Endothelial cell (in vitro differentiated cells): ENCODE results near the gene SPATS2. TPM values are rescaled to one million over a fixed set of nuclear protein-coding genes. Genes with fewer than 3 reads are reported as not detected.

Experiments used
- DNase-seq: peaks from one replicate; pipeline ENCODE4 v3.0.0; 2021; ENCODE audit warnings: low spot score
- H3K27ac Mint-ChIP-seq: one replicate; pipeline ENCODE4 v1.8.0; 2021; ENCODE audit warnings: mixed read lengths, inconsistent platforms; ENCODE audit not compliant: unreplicated experiment
- H3K27me3 Mint-ChIP-seq: one replicate; pipeline ENCODE4 v1.8.0; 2021; ENCODE audit warnings: mild to moderate bottlenecking, moderate library complexity, mixed read lengths, inconsistent platforms; ENCODE audit not compliant: unreplicated experiment
- H3K36me3 Mint-ChIP-seq: one replicate; pipeline ENCODE4 v1.8.0; 2021; ENCODE audit warnings: mild to moderate bottlenecking, low read depth, mixed read lengths, inconsistent platforms; ENCODE audit not compliant: unreplicated experiment
- H3K4me1 Mint-ChIP-seq: one replicate; pipeline ENCODE4 v1.8.0; 2021; ENCODE audit warnings: mild to moderate bottlenecking, mixed read lengths, inconsistent platforms; ENCODE audit not compliant: unreplicated experiment
- H3K4me3 Mint-ChIP-seq: one replicate; pipeline ENCODE4 v1.8.0; 2021; ENCODE audit warnings: mild to moderate bottlenecking, mixed read lengths, inconsistent platforms; ENCODE audit not compliant: unreplicated experiment
- H3K9me3 Mint-ChIP-seq: one replicate; pipeline ENCODE4 v1.8.0; 2021; ENCODE audit warnings: mixed read lengths, inconsistent platforms; ENCODE audit not compliant: unreplicated experiment
- CTCF ChIP-seq: fragments of 200-600 bp; sonication (generic); IDR thresholded peaks from one replicate; pipeline ENCODE4 v1.5.0; 2021; ENCODE audit warnings: antibody characterized with exemption; ENCODE audit not compliant: unreplicated experiment
- total RNA-seq: library from RNA; stranded (reverse); fragmentation: NEBNext Ultra II Directional; extraction: Animal tissue kit (Norgen Biotek cat#: 25700); gene quantifications from one replicate; pipeline ENCODE4 v1.2.1, GENCODE V29; 2021; ENCODE audit not compliant: unreplicated experiment

The SPATS2 gene
- total RNA-seq, 1 donor from 2014 or later: 37.3 TPM

GRCh38 chr12:49340095-49340870, 27.0 kb upstream of the SPATS2 start:
- Mint-ChIP-seq H3K4me1 (peaks cover 13% of the 10 kb centered on the region), H3K4me3 (peak overlapping the region; percentile 27), H3K36me3 (peaks cover 4% of the 10 kb centered on the region), H3K27me3 (peaks cover 44% of the 10 kb centered on the region), H3K9me3 (no peaks in the 10 kb centered on the region), H3K27ac (no peak overlapping the region)
- no peak for DNase-seq
- TF ChIP-seq CTCF: no peak

- Mint-ChIP-seq H3K27ac (peak overlapping the region; percentile 72), H3K4me1 (peaks cover 16% of the 10 kb centered on the region), H3K4me3 (peak overlapping the region; percentile 27), H3K9me3 (no peaks in the 10 kb centered on the region), H3K27me3 (peaks cover 43% of the 10 kb centered on the region), H3K36me3 (no peaks in the 10 kb centered on the region)
- no peak for TF ChIP-seq CTCF
- DNase-seq: no peak
Observed at GRCh38 chr12:49340971-49341776, 26.1 kb upstream of the SPATS2 start.

- peaks cover 42% of the 10 kb centered on the region for H3K27me3 Mint-ChIP-seq
- TF ChIP-seq CTCF: no peak
- H3K27ac Mint-ChIP-seq: no peak overlapping the region
- no peak overlapping the region for H3K4me3 Mint-ChIP-seq
- DNase-seq: no peak
- H3K9me3 Mint-ChIP-seq: no peaks in the 10 kb centered on the region
- no peaks in the 10 kb centered on the region for H3K36me3 Mint-ChIP-seq
- H3K4me1 Mint-ChIP-seq: peaks cover 16% of the 10 kb centered on the region
Observed at GRCh38 chr12:49341777-49342065, 25.5 kb upstream of the SPATS2 start.

DNA sequence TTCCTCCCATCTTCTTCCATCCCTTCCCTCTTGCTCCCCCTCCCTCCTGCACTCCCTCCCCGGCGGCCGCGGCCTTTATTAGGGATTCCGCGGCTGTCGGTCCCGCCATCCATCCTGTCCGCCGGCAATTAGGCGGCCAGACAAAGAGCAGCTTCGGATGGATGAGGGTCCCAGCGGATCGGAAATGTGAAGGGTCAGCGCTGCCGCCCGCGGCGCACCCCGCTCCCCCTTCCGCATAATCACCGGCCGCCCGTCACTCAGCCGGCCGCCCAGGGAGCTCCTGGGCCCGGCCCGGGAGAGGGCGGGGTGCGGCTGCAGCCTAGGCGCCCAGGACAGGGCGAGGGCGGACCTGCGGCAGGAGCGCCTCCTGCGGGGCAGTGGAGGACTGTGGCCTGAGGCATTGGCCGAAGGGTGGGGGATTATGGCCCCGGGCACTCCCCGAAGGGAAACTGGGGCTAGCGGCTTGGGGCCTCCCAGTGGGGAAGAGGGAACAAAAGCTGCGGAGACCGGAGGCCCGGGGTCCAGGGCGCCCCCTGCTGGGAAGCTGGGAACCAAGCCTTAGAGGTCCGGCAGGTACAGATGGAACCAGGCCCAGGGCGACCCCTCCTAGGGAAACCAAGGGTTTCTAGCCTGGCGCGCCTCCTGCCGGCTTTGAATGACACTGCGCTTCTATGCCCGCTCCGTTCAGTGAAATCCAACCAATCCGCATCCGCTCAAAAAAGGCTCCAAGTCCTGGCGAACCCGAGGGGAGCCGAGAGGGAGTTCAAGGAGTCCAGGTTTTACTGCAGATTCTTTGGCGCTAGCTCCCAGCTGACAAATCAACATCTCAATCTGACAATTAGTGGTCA, 25.0 kb upstream of the SPATS2 start:
- Mint-ChIP-seq H3K27me3 (peaks cover 40% of the 10 kb centered on the region), H3K4me1 (peaks cover 20% of the 10 kb centered on the region), H3K36me3 (no peaks in the 10 kb centered on the region), H3K9me3 (no peaks in the 10 kb centered on the region), H3K4me3 (peak overlapping the region; percentile 71), H3K27ac (no peak overlapping the region)
- peak; percentile 99 for TF ChIP-seq CTCF
- DNase-seq: peak; percentile 94
